Measurements from ENCODE around the gene CD163L1.

CD163L1 gene

DNA sequence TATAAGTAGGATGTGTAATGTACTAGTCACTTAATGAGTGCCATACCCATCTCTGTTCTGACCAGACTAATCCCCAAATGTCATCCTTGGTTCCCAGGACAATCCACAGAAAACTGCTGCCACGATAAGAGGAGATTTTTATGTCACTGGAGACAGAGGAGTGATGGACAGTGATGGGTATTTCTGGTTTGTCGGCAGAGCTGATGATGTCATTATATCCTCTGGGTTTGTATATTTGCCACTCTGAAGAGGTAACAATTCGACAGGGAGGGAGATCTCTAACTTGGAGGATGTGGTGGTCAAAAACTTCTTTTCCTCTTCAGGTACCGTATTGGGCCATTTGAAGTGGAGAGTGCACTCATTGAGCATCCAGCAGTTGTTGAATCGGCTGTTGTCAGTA, 119.8 kb downstream of the CD163L1 start:
- no peak for DNase-seq (ENCODE audit: low read depth)

DNA sequence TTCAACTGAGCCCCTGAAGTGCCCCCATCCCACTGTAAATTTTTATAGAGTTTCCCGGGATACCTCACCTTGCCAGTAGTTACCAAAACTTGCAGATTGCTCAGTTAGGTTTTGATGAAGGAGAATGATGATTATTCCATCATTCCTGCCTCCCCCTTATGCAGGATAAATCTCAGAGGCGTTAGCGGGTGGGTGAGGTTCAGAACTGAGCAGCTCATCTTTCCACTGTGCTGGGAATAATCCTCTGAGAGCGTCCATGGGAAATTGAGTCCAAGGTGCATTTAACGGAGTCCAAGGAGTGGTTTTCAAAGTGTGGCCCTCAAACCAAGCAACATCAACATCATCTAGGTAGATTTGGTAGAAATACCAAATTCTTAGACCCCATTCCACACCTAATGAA, 121.4 kb downstream of the CD163L1 start:
- DNase-seq (ENCODE audit: low read depth), result no peak

DNA sequence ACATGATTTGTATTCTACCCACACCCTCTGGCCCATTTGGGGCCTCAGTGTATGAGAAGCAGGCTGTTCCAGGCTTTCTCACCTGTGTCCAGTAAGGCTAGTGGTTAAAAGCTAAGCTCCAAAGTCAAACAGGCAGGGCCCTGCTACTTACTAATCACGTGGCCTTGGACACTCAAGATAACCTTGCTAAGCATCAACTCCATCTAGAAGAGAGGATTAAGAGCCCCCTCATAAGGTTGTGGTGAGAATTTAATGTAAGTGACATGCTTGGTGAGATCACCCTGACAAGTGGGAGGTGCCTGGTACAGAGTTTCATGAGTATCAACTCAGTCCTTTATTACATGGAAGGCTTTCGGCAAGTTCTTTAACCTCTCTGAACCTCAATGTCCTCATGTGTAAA, 122.3 kb downstream of the CD163L1 start:
- DNase-seq (ENCODE audit: low read depth), result no peak

DNA sequence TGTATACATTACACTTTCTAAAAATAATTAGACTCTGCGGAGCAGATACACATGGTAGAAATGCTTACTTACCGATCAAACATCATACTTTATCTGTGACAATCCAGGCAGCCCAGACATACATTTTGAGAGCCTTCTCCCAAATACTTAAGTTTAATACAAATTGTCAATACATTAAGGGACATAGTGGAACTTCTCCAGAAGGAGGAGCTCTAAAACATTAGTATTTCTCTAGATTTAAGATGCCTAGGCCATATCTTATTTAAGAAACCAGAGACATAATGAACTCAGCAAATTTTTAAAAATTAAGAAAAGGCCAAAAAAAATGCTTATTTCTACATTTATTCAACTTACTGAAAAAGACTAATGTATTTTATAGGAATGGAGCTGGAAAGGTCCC, 124.0 kb downstream of the CD163L1 start:
- no peak for DNase-seq (ENCODE audit: low read depth)

DNA sequence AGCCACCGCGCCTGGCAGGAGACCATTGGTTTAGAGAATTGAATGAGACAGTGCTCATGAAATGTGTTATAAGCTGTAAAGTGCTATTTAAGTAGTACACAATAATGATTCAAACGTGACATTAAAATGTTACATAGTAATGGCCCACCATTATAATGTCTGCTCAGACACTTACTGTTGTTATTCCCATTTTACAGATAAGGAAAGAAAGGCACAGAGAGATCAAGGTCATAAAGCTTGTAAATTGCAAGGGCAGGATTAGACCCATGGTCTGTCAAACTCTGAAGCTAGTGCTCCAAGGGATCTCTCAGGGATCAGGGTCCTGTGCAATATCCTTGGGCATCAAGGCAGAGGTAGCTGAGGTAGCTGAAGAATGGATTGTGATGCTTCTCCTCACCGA, 133.9 kb downstream of the CD163L1 start:
- no peak for DNase-seq (ENCODE audit: low read depth)

Measured in fibroblast of gingiva (primary cell).